Left ventricle myocardium inferior (tissue), 1 donor: ENCODE data around the gene OSBPL3. TPM values are rescaled to one million over a fixed set of nuclear protein-coding genes. Genes with fewer than 3 reads are reported as not detected.

Experiments used
- DNase-seq: peaks from one replicate; pipeline ENCODE4 v3.0.0-alpha.2; 2020
- H3K27ac ChIP-seq: fragments of 200-600 bp; replicated peaks from 2 replicates; pipeline ENCODE4 v1.8.0; 2021
- H3K27me3 ChIP-seq: fragments of 200-600 bp; 2 replicates; pipeline ENCODE4 v1.8.0; 2021; ENCODE audit warnings: low read depth
- H3K36me3 ChIP-seq: fragments of 200-600 bp; 2 replicates; pipeline ENCODE4 v1.8.0; 2021
- H3K4me1 ChIP-seq: fragments of 200-600 bp; 2 replicates; pipeline ENCODE4 v1.8.0; 2021
- H3K4me3 ChIP-seq: fragments of 200-600 bp; 2 replicates; pipeline ENCODE4 v1.8.0; 2021; ENCODE audit warnings: mild to moderate bottlenecking, moderate library complexity
- H3K9me3 ChIP-seq: fragments of 200-600 bp; replicated peaks from 2 replicates; pipeline ENCODE4 v1.8.0; 2021
- intact Hi-C: fragments of 100-400 bp; cut with micrococcal nuclease; formaldehyde crosslinking; loops from one replicate; pipeline ENCODE4 v1.11.0; 2022
- total RNA-seq: library from RNA; stranded (reverse); fragmentation: NEBNext Ultra II Directional; extraction: Animal tissue kit (Norgen Biotek cat#: 25700); gene quantifications from one replicate; pipeline ENCODE4 v1.2.1, GENCODE V29; 2021
- TF ChIP-seq, protein P1 (sequence below): fragments of 200-600 bp; IDR thresholded peaks from 2 replicates; pipeline ENCODE4 v1.8.0; 2021; ENCODE audit warnings: antibody characterized with exemption, mild to moderate bottlenecking, borderline replicate concordance
- donor health status: DM: no; HTN: yes; CAD: no; lungs with severe emphysema.

Gene OSBPL3
- total RNA-seq, 1 donor from 2014 or later: 4.3 TPM

GRCh38 chr7:24826662-24827020 is 153.3 kb downstream of the OSBPL3 start:
- intact Hi-C loops: loop anchor here (5.0 kb wide), 1 partner anchor 246 kb away; no protein-coding TSS in a partner anchor
- H3K36me3 ChIP-seq: no peaks in the 10 kb centered on the region
- DNase-seq: no peak
- TF ChIP-seq, protein P1, sequence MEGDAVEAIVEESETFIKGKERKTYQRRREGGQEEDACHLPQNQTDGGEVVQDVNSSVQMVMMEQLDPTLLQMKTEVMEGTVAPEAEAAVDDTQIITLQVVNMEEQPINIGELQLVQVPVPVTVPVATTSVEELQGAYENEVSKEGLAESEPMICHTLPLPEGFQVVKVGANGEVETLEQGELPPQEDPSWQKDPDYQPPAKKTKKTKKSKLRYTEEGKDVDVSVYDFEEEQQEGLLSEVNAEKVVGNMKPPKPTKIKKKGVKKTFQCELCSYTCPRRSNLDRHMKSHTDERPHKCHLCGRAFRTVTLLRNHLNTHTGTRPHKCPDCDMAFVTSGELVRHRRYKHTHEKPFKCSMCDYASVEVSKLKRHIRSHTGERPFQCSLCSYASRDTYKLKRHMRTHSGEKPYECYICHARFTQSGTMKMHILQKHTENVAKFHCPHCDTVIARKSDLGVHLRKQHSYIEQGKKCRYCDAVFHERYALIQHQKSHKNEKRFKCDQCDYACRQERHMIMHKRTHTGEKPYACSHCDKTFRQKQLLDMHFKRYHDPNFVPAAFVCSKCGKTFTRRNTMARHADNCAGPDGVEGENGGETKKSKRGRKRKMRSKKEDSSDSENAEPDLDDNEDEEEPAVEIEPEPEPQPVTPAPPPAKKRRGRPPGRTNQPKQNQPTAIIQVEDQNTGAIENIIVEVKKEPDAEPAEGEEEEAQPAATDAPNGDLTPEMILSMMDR: no peak
- H3K4me3 ChIP-seq: no peak overlapping the region
- H3K9me3 ChIP-seq: no peaks in the 10 kb centered on the region
- H3K4me1 ChIP-seq: peaks cover 51% of the 10 kb centered on the region
- no peaks in the 10 kb centered on the region for H3K27me3 ChIP-seq
- H3K27ac ChIP-seq: no peak overlapping the region

GRCh38 chr7:24825931-24826661 is 153.9 kb downstream of the OSBPL3 start:
- H3K27ac ChIP-seq: peak overlapping the region; percentile 11
- no peak for DNase-seq
- H3K4me3 ChIP-seq: no peak overlapping the region
- TF ChIP-seq, protein P1: no peak
- H3K27me3 ChIP-seq: no peaks in the 10 kb centered on the region
- H3K4me1 ChIP-seq: peaks cover 56% of the 10 kb centered on the region
- no peaks in the 10 kb centered on the region for H3K36me3 ChIP-seq
- intact Hi-C loops: loop anchor here (5.0 kb wide), 1 partner anchor 246 kb away; no protein-coding TSS in a partner anchor
- H3K9me3 ChIP-seq: no peaks in the 10 kb centered on the region

GRCh38 chr7:24825381-24825794 is 154.6 kb downstream of the OSBPL3 start:
- Histone ChIP-seq H3K36me3 (no peaks in the 10 kb centered on the region), H3K4me1 (peaks cover 58% of the 10 kb centered on the region), H3K4me3 (no peak overlapping the region), H3K9me3 (no peaks in the 10 kb centered on the region), H3K27ac (peak overlapping the region; percentile 41), H3K27me3 (no peaks in the 10 kb centered on the region)
- TF ChIP-seq, protein P1: no peak
- intact Hi-C loops: loop anchor here (5.0 kb wide), 1 partner anchor 247 kb away; no protein-coding TSS in a partner anchor
- DNase-seq: no peak

GRCh38 chr7:24824896-24825295 is 155.1 kb downstream of the OSBPL3 start:
- peak overlapping the region; percentile 41 for H3K27ac ChIP-seq
- intact Hi-C loops: loop anchor here (5.0 kb wide), 2 partner anchors 157 to 247 kb away; partner anchors contain the start of gene OSBPL3
- H3K4me1 ChIP-seq: peaks cover 58% of the 10 kb centered on the region

DNA sequence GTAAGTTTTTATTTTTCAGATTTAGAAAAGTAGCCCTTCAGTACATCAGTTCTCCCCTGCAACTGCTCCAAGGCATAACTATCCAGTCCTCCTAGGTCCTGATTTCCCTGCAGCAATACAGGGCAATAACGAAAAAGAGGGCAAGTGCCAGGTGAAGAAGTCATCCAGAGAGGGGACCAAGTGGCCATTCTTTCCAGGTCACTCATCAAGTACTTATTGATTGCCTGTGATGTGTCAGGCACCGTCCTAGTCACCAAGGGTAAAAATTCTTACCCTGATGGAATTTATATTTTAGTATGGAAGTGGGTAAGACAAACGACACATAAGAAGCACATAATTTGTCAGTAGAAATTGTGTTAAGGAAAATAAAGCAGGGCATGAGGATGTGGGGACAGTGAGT is 155.6 kb downstream of the OSBPL3 start:
- TF ChIP-seq, protein P1: no peak
- Histone ChIP-seq H3K36me3 (no peaks in the 10 kb centered on the region), H3K27ac (peak overlapping the region; percentile 41), H3K4me3 (no peak overlapping the region), H3K9me3 (no peaks in the 10 kb centered on the region), H3K27me3 (no peaks in the 10 kb centered on the region), H3K4me1 (peaks cover 53% of the 10 kb centered on the region)
- intact Hi-C loops: loop anchor here (5.0 kb wide), 1 partner anchor 158 kb away; the partner anchor contains the start of gene OSBPL3
- no peak for DNase-seq

More at GRCh38 chr7:24824896-24825295, 155.1 kb downstream of the OSBPL3 start:
- Histone ChIP-seq H3K27me3 (no peaks in the 10 kb centered on the region), H3K9me3 (no peaks in the 10 kb centered on the region), H3K4me3 (no peak overlapping the region), H3K36me3 (no peaks in the 10 kb centered on the region)
- TF ChIP-seq, protein P1: no peak
- DNase-seq: no peak
